Ramos (cell line): ENCODE data around the gene SESTD1.
"Not testable (repeated sequence)": the region's sequence is repeated elsewhere in the genome, so short reads cannot be mapped to it uniquely, and the experiment has no call there.

Experiments
- in situ Hi-C: fragments of 300-500 bp; cut with MboI; formaldehyde crosslinking; loops from one replicate; pipeline ENCODE4 v1.14.3; 2022; ENCODE audit warnings: low sequenced_read_pairs; ENCODE audit not compliant: unreplicated experiment

The SESTD1 gene

DNA sequence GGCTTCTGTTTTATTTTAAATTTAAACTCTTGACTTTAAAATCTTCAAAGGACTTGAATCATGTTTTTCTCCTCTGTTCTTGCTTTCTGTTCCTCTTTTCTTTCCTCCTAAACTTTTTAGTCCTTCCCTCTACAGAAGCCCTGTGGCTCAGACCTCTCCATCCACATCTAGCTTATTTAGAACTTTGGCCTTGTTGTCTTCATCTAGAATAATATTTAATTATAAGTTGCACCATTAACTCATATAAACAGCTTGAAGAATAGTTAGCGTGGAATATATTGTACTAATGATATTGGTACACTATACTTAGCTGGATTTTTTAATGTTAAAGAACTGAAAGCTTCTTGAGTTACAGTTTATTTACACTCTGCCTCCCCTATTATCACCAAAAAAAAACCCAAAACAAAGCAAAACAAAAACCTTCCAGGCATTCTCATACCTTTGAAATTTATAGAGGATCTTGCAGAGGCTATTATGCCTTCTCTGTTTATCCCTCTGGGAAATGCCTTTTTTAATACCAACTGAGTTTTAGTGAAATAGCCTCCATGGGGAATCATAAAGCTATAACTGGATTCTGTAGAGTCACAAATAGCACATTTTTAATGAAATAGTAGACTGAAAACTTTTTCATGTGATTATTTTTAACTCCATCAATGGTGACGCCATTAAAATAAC lies 205.5 kb downstream of the SESTD1 start:
- in situ Hi-C loops, result no loop called here

- in situ Hi-C loops, result no loop called here
Measured at GRCh38 chr2:179057737-179058136, 206.9 kb downstream of the SESTD1 start.

DNA sequence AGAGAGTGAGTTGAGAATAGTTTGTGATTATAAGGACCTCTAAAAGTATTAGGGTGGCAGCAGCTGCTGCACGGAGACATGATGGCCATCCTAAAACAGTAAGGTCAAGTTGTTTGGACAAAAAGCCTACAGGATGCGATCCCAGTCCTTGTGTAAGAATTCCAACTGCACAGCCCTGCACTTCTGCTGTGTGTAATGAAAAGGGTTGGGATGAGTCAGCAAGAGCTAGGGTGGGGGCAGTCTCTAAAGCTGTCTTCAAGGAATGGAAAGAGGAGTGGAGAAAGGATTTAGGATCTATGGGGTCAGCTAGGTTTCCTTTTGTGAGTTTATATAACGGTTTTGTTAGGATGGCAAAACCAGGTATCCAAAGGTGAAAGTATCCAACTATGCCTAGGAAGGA lies 211.1 kb downstream of the SESTD1 start:
- in situ Hi-C loops, result not testable (repeated sequence)
